CD4-positive, alpha-beta memory T cell (primary cell): ENCODE measurements around the gene SLX4IP. TPM values are rescaled to one million over a fixed set of nuclear protein-coding genes. Genes with fewer than 3 reads are reported as not detected.

Source experiments
- CTCF ChIA-PET: fragments of 350-600 bp; sonication (Branson Sonifier 250); formaldehyde crosslinking; loops from one replicate; lab custom pipeline; 2021; ENCODE audit warnings: inconsistent platforms; ENCODE audit not compliant: partially characterized antibody; lab: Charles Lee
- POLR2A ChIA-PET: fragments of 350-600 bp; sonication (Branson Sonifier 250); formaldehyde crosslinking; loops from one replicate; lab custom pipeline; 2021; ENCODE audit not compliant: partially characterized antibody; lab: Charles Lee
- DNase-seq, 5 donors: peaks; one replicate each; pipeline versions ENCODE4 v3.0.0 to v3.0.0-alpha.2; 2020 to 2022; ENCODE audit warnings: mixed read lengths in 1 of 5
- H3K27ac ChIP-seq: one replicate; pipeline ENCODE4 v1.7.0; 2013; ENCODE audit warnings: low read depth, low read length
- H3K27me3 ChIP-seq: 2 replicates; pipeline ENCODE4 v1.7.0; 2013; ENCODE audit warnings: mild to moderate bottlenecking, low read length, moderate library complexity; ENCODE audit not compliant: insufficient read depth
- H3K36me3 ChIP-seq: 2 replicates; pipeline ENCODE4 v1.7.0; 2013; ENCODE audit warnings: mild to moderate bottlenecking, low read length, moderate library complexity; ENCODE audit not compliant: insufficient read depth
- H3K4me1 ChIP-seq: 2 replicates; pipeline ENCODE4 v1.7.0; 2013; ENCODE audit warnings: mild to moderate bottlenecking, low read length, moderate library complexity; ENCODE audit not compliant: insufficient read depth
- H3K4me3 ChIP-seq, 2 donors: one replicate each; pipeline ENCODE4 v1.7.0; 2013; ENCODE audit warnings: low read length in 2 of 2, mild to moderate bottlenecking in 1 of 2
- H3K9me3 ChIP-seq, 2 donors: one replicate each; pipeline ENCODE4 v1.7.0; 2013; ENCODE audit warnings: low read length in 2 of 2, control low read depth in 1 of 2; ENCODE audit not compliant: control insufficient read depth in 1 of 2
- H3K27ac Mint-ChIP-seq, 7 donors: one replicate each; pipeline ENCODE4 v1.8.0; 2020 to 2021; ENCODE audit warnings: mixed read lengths in 7 of 7, mild to moderate bottlenecking in 6 of 7, inconsistent platforms in 3 of 7, moderate library complexity in 3 of 7
- H3K27me3 Mint-ChIP-seq, 2 donors: one replicate each; pipeline ENCODE4 v1.8.0; 2020 to 2021; ENCODE audit warnings: mixed read lengths in 2 of 2
- H3K36me3 Mint-ChIP-seq, 2 donors: one replicate each; pipeline ENCODE4 v1.8.0; 2020 to 2021; ENCODE audit warnings: mixed read lengths in 2 of 2, inconsistent platforms in 1 of 2, mild to moderate bottlenecking in 1 of 2
- H3K4me1 Mint-ChIP-seq, 4 donors: one replicate each; pipeline ENCODE4 v1.8.0; 2020 to 2021; ENCODE audit warnings: mixed read lengths in 4 of 4, mild to moderate bottlenecking in 1 of 4
- H3K4me3 Mint-ChIP-seq, 8 donors: one replicate each; pipeline ENCODE4 v1.8.0; 2020 to 2021; ENCODE audit warnings: mixed read lengths in 8 of 8, mild to moderate bottlenecking in 7 of 8, moderate library complexity in 6 of 8, inconsistent platforms in 3 of 8
- H3K9me3 Mint-ChIP-seq, 8 donors: one replicate each; pipeline ENCODE4 v1.8.0; 2020 to 2021; ENCODE audit warnings: mixed read lengths in 8 of 8, mild to moderate bottlenecking in 5 of 8, inconsistent platforms in 3 of 8, moderate library complexity in 1 of 8
- intact Hi-C: fragments of 100-400 bp; cut with micrococcal nuclease; formaldehyde crosslinking; loops from one replicate; pipeline ENCODE4 v1.15.1; 2023
- polyA plus RNA-seq, 2 donors: library from polyadenylated mRNA; unstranded; fragments of 300-500 nt; fragmentation: Illumina TruSeq; gene quantifications; one replicate each; pipeline ENCODE4 v1.2.3, GENCODE V29; 2021
- total RNA-seq, 2 experiments: library from RNA; stranded (reverse); gene quantifications; one replicate each; pipeline ENCODE4 v1.2.3, GENCODE V29; 2021

SLX4IP gene
- total and polyA plus RNA-seq, 4 experiments from 2014 or later = 1.5 to 6.6 (median 4.0) TPM

GRCh38 chr20:10478205-10478604 lies 43.1 kb downstream of the SLX4IP start:
- ChIA-PET CTCF (interaction anchor here (0.7 to 1.6 kb wide), 4 partner anchors 9 to 58 kb away, joined by 3 to 4 read pairs (median 3); no protein-coding TSS in a partner anchor), POLR2A (no interaction called here)
- intact Hi-C loops = no loop called here
- Histone ChIP-seq H3K9me3 (no peaks in the 10 kb centered on the region), H3K27ac (no peak overlapping the region), H3K4me3 (no peak overlapping the region), H3K36me3 (no peaks in the 10 kb centered on the region), H3K27me3 (no peaks in the 10 kb centered on the region), H3K4me1 (peaks cover 18% of the 10 kb centered on the region)
- peaks cover 0 to 4% of the 10 kb centered on the region in 2 donors for H3K36me3 Mint-ChIP-seq
- H3K4me3 Mint-ChIP-seq = no peak overlapping the region
- DNase-seq = no peak
- no peaks in the 10 kb centered on the region for H3K27me3 Mint-ChIP-seq
- H3K27ac Mint-ChIP-seq = no peak overlapping the region
- H3K9me3 Mint-ChIP-seq = no peaks in the 10 kb centered on the region
- H3K4me1 Mint-ChIP-seq = peaks cover 12 to 18% (median 14%) of the 10 kb centered on the region in 4 donors

GRCh38 chr20:10478930-10479329 lies 43.8 kb downstream of the SLX4IP start:
- peaks cover 0 to 4% of the 10 kb centered on the region in 2 donors for H3K36me3 Mint-ChIP-seq
- no peak overlapping the region for H3K4me3 Mint-ChIP-seq
- no peaks in the 10 kb centered on the region for H3K9me3 ChIP-seq
- POLR2A ChIA-PET = no interaction called here
- no peak overlapping the region for H3K27ac Mint-ChIP-seq
- DNase-seq = no peak
- no peak overlapping the region for H3K4me3 ChIP-seq
- no peaks in the 10 kb centered on the region for H3K27me3 ChIP-seq
- intact Hi-C loops = no loop called here
- no peaks in the 10 kb centered on the region for H3K9me3 Mint-ChIP-seq
- H3K36me3 ChIP-seq = no peaks in the 10 kb centered on the region
- peaks cover 18% of the 10 kb centered on the region for H3K4me1 ChIP-seq
- H3K4me1 Mint-ChIP-seq = peaks cover 12 to 18% (median 14%) of the 10 kb centered on the region in 4 donors
- no peak overlapping the region for H3K27ac ChIP-seq
- CTCF ChIA-PET = interaction anchor here (1.2 to 1.6 kb wide), 3 partner anchors 10 to 58 kb away, joined by 3 to 4 read pairs (median 3); no protein-coding TSS in a partner anchor
- no peaks in the 10 kb centered on the region for H3K27me3 Mint-ChIP-seq

- Histone ChIP-seq H3K27me3 (no peaks in the 10 kb centered on the region), H3K4me3 (no peak overlapping the region), H3K36me3 (no peaks in the 10 kb centered on the region), H3K27ac (no peak overlapping the region), H3K9me3 (no peaks in the 10 kb centered on the region), H3K4me1 (no peaks in the 10 kb centered on the region)
- DNase-seq = no peak
- ChIA-PET CTCF (no interaction called here), POLR2A (no interaction called here)
- intact Hi-C loops = no loop called here
- Mint-ChIP-seq H3K27ac (no peak overlapping the region), H3K36me3 (peaks cover 0 to 4% of the 10 kb centered on the region in 2 donors), H3K9me3 (no peaks in the 10 kb centered on the region), H3K27me3 (no peaks in the 10 kb centered on the region), H3K4me1 (peaks cover 0 to 6% (median 2%) of the 10 kb centered on the region in 4 donors), H3K4me3 (no peak overlapping the region)
These were observed 46.6 kb downstream of the SLX4IP start for GRCh38 chr20:10481676-10482075.

GRCh38 chr20:10483691-10484090 lies 48.6 kb downstream of the SLX4IP start:
- Histone ChIP-seq H3K4me3 (no peak overlapping the region), H3K27me3 (no peaks in the 10 kb centered on the region), H3K4me1 (no peaks in the 10 kb centered on the region), H3K36me3 (no peaks in the 10 kb centered on the region), H3K27ac (no peak overlapping the region), H3K9me3 (no peaks in the 10 kb centered on the region)
- POLR2A ChIA-PET = no interaction called here
- CTCF ChIA-PET = no interaction called here
- Mint-ChIP-seq H3K36me3 (peaks cover 0 to 4% of the 10 kb centered on the region in 2 donors), H3K9me3 (no peaks in the 10 kb centered on the region), H3K27ac (no peak overlapping the region), H3K4me3 (no peak overlapping the region), H3K27me3 (no peaks in the 10 kb centered on the region), H3K4me1 (peaks cover 0 to 8% (median 4%) of the 10 kb centered on the region in 4 donors)
- intact Hi-C loops = no loop called here
- DNase-seq = no peak

- Histone ChIP-seq H3K9me3 (no peaks in the 10 kb centered on the region), H3K27ac (no peak overlapping the region), H3K4me1 (no peaks in the 10 kb centered on the region), H3K4me3 (no peak overlapping the region), H3K27me3 (no peaks in the 10 kb centered on the region), H3K36me3 (no peaks in the 10 kb centered on the region)
- no peak overlapping the region for H3K4me3 Mint-ChIP-seq
- H3K4me1 Mint-ChIP-seq = peaks cover 4 to 15% (median 12%) of the 10 kb centered on the region in 4 donors
- CTCF ChIA-PET = no interaction called here
- POLR2A ChIA-PET = no interaction called here
- DNase-seq = no peak
- intact Hi-C loops = no loop called here
- H3K9me3 Mint-ChIP-seq = no peaks in the 10 kb centered on the region
- no peaks in the 10 kb centered on the region for H3K36me3 Mint-ChIP-seq
- no peaks in the 10 kb centered on the region for H3K27me3 Mint-ChIP-seq
- peak overlapping the region in 2 of 7 donors; percentile 7 to 24 for H3K27ac Mint-ChIP-seq
These were observed 52.3 kb downstream of the SLX4IP start for GRCh38 chr20:10487142-10488136.

GRCh38 chr20:10488534-10488933 lies 53.4 kb downstream of the SLX4IP start:
- H3K27me3 Mint-ChIP-seq = no peaks in the 10 kb centered on the region
- Histone ChIP-seq H3K27me3 (no peaks in the 10 kb centered on the region), H3K27ac (no peak overlapping the region), H3K4me1 (no peaks in the 10 kb centered on the region), H3K36me3 (no peaks in the 10 kb centered on the region), H3K4me3 (no peak overlapping the region), H3K9me3 (no peaks in the 10 kb centered on the region)
- POLR2A ChIA-PET = no interaction called here
- peaks cover 4 to 15% (median 12%) of the 10 kb centered on the region in 4 donors for H3K4me1 Mint-ChIP-seq
- no peaks in the 10 kb centered on the region for H3K36me3 Mint-ChIP-seq
- CTCF ChIA-PET = interaction anchor here (1.1 kb wide), 1 partner anchor 10 kb away, joined by 3 read pairs; no protein-coding TSS in a partner anchor
- intact Hi-C loops = no loop called here
- no peaks in the 10 kb centered on the region for H3K9me3 Mint-ChIP-seq
- H3K4me3 Mint-ChIP-seq = no peak overlapping the region
- no peak for DNase-seq
- H3K27ac Mint-ChIP-seq = no peak overlapping the region

- ChIA-PET CTCF (no interaction called here), POLR2A (no interaction called here)
- no peak for DNase-seq
- no peaks in the 10 kb centered on the region for H3K9me3 Mint-ChIP-seq
- no peaks in the 10 kb centered on the region for H3K27me3 Mint-ChIP-seq
- H3K27ac Mint-ChIP-seq = no peak overlapping the region
- Histone ChIP-seq H3K27ac (no peak overlapping the region), H3K36me3 (no peaks in the 10 kb centered on the region), H3K9me3 (no peaks in the 10 kb centered on the region), H3K4me3 (no peak overlapping the region), H3K4me1 (peaks cover 4% of the 10 kb centered on the region), H3K27me3 (no peaks in the 10 kb centered on the region)
- peaks cover 4 to 19% (median 12%) of the 10 kb centered on the region in 4 donors for H3K4me1 Mint-ChIP-seq
- intact Hi-C loops = no loop called here
- no peak overlapping the region for H3K4me3 Mint-ChIP-seq
- H3K36me3 Mint-ChIP-seq = no peaks in the 10 kb centered on the region
These were observed 54.7 kb downstream of the SLX4IP start for GRCh38 chr20:10489853-10490252.
